NCI-H2227 (cell line): Measurements from ENCODE around the gene PFKFB2.
A peak's percentile ranks its signal among the peaks of the same experiment; 100 is the strongest.

ENCODE experiments used
- DNase-seq: peaks from one replicate; lab custom pipeline; 2025; ENCODE audit not compliant: unreplicated experiment; lab: John Stamatoyannopoulos, UW

PFKFB2 gene

GRCh38 chr1:207052911-207053769, at the start of gene PFKFB2:
PFKFB2 (plus strand) TSS chr1:207053275; CDS start chr1:207054718, 1,443 bp downstream.
- peak; percentile 99 for DNase-seq

DNA sequence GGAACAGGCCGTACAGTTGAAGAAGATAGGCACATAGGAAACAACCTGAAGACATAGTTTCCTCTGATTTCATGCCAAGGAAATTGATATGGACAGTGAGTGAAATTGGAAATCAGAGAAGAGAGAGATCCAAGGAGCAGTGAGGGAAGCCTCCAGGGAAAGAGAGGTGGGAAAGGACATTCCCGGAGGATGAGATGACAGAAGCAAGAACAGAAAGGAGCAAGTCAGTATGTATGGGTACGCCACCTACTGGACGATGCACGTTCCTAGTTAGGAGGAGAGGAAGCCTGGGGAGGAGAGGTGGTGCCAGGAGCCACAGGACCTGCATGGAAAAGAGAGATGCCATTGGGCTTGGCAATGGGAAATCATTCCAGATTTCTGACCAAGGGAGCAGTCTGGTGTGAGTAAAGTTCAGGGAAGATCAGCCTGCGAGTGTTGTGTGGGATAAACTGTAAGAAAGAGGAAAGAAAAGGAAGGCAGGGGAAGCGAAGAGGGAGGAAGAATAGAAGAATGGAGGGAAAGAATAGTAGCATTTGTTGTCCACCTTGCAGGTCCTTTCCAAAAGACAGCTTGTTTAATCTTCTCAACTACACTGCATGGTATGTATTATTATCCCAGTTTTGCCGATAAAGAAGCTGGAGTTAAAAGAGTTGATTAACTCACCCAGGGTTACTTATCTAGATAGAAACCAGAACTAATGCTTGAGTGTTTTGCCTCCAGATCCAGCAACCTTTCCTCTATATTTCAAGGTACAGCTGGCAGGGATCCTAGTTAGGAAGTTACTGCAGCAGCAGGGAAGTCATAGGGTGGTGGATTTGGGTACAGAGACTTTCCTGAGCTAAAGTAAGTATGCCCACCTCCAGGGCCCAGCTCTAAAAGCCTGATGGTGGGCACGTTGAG, 47.9 kb upstream of the PFKFB2 start:
- peak; percentile 49 for DNase-seq

- no peak for DNase-seq
Observed at GRCh38 chr1:207006083-207006482, 47.0 kb upstream of the PFKFB2 start.

DNA sequence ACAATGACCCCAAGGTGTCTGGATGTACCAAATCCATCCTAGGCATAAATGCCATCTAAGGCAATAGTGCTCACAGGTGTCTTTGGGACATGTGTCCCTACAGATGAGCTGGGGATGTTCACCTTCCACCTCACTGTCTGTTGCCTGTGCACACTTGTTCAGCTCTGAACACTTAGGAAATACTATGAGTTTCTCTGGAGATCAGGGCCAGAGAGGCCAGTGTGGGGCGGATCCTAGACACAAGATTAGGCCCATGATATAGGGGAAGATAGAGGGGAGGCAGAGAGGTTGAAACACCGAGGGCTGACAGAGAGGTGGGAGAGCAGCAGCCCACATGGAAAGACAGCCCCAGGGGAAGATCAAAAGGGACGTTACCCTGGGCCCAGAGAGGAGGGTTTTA, 46.2 kb upstream of the PFKFB2 start:
- no peak for DNase-seq

- no peak for DNase-seq
Observed at GRCh38 chr1:207007352-207008033, 45.6 kb upstream of the PFKFB2 start.

GRCh38 chr1:207009182-207009850, 43.8 kb upstream of the PFKFB2 start:
- no peak for DNase-seq

- no peak for DNase-seq
Observed at GRCh38 chr1:207009945-207010344, 43.1 kb upstream of the PFKFB2 start.

DNA sequence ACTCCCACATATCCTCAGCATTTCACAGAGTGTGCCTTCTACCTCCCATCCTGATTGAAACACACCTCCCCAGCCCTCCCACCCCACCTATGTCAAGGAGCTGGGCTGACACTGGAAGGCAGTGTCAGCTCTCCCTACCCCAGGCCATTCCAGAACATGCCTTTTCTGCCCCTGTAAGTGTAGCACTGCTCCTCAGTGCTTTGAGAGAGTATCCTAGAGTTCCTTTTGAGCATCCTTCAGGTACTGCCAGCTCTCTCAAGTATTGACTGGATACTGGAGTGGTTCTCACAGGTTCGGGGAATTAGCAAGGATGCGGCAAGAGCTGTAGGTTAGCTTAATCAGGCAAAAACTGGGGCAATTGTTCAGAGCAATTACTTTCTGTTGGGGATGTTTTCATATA, 42.3 kb upstream of the PFKFB2 start:
- no peak for DNase-seq

DNA sequence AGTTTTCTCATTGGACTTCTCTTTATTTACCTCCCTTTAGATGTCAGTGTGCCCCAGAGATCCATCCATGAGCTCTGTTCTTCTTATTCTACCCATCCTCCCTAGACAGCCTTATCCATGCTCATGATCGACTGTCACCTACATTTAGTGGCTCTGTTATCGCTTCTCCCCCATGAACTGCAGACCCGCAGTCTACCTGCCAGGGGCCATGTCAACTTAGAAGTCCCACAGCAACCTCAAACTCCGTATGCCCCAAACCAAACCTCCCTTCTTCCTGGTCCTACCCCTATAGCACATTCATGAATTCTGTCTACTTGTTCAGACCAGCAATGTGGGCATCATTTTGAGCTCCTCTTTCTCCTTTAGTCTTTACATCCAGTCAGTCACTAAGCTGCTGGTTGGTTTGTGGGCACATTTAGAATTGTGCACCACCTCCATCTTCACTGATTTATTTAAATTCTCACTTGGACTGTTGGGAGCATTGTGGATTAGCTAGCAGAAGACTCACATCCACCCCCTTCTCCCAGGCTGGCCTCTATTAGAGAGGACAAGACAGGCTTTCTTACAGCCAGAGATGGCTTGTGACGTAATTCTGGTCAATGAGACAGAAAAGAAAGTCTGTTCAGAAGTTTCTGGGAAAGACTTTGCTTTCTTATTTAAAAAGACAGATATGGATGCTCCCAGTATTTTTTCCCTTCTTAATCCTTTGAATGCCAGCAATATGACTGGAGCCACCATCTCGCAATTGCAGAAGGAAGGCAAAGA, 39.6 kb upstream of the PFKFB2 start:
- no peak for DNase-seq

DNA sequence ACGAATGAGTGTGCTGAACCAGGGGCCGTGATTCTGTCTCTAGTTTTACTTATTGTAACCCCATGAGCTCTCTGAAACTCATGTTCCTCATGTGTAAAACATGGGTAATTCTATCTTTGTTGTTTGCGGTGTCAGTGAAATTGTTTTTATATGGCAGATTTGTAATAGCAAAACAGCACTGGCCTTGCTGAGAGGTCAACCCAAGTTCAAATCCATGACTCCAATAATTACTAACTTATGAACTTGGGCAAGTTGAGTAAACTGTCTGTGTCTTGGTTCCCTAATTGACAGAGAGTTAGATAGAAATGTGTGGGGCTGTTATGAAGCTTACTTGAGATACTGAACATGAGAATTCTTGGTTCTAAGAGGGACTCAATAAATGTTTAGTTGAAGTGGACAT, 38.3 kb upstream of the PFKFB2 start:
- DNase-seq, result no peak

DNA sequence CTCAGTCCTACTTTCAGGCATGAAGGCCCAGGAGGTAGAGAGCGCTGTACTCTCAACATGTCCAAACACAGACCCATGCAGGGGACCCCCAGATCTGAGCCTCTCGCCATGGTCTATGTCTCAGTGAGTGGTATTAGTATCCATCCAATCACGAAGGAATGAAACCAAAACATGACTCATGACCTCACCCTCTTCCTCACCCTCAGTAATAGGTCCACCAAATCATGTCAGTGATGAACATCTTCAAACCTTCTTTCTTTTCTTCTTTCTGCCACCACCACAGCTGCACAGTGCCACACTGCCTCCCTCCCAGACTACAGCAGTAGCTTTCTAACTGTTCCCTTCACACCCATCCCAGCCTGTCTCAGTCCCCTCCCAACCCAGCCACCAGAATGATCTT, 37.3 kb upstream of the PFKFB2 start:
- DNase-seq, result no peak

- no peak for DNase-seq
Observed at GRCh38 chr1:207017615-207018559, 35.2 kb upstream of the PFKFB2 start.

DNA sequence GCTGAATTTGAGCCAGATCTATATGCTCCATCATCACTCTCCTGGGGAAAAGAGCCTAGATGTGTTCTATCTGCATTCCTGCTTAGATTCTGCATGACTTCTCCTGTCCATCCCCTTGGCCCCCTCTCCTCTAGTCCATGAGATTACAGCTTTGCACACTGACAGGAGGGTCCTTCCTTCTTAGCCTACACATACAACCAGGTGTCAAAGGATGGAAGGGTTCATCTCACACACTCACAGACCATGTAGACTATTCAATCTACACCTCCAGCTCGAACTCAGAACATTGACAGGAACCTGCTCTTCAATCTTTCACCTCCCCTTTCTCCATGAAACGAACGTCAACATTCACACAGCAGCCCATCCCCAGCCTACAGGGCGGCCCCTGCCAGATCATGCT, 34.4 kb upstream of the PFKFB2 start:
- DNase-seq, result no peak

GRCh38 chr1:207019161-207019560, 33.9 kb upstream of the PFKFB2 start:
- DNase-seq, result no peak

- no peak for DNase-seq
Observed at GRCh38 chr1:207019661-207020060, 33.4 kb upstream of the PFKFB2 start.

DNA sequence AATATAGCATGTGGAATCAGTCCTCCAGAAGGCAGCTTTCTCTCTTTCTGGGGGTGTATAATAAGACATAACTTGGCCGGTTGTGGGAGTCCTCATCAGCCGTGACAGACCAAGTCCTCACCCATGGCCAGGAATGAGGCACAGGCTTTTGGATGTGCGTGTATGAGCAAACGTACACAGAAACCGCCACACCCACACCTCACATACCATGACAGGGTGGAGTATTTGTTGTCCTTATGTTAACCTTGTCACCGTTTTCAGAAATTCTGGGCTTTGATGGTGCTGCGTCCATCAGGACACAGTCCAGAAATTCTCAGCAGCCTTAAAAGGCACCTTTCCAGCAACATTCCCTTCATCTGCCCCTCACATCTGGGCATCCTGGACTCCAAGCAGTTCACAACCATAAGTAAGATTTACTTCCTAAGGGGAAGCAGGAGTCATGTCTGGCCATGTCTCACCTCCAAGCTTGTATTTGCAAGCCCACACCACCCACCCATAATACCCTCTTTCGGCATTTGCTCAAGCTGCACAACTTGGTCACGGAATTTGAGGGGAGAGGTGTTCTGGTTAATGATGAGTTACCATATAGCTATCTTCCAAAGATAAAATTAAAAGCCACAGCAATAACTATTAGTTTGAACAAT, 32.9 kb upstream of the PFKFB2 start:
- DNase-seq, result no peak

DNA sequence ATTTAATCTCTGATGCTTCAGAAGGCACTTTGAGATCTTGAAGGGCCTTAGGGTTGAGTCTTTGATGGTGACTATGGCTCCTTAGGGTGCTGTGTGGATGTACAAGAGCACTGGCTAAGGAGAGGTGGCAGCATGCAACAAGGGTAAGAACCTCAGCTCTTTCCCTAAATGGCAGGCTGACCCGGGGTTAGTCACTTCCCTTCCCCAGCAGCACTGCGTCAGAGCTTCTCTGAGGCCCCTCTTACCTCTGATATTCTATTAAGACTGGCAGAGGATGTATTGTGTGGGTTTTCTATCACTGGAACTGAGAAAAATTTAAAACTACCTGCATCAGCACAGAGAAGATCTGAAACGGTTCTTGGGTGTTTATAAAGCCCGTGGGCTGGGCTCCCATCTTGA, 32.4 kb upstream of the PFKFB2 start:
- DNase-seq, result no peak

GRCh38 chr1:207021139-207021861, 31.8 kb upstream of the PFKFB2 start:
- no peak for DNase-seq
